ENCODE data around the gene MLST8.

Gene MLST8

DNA sequence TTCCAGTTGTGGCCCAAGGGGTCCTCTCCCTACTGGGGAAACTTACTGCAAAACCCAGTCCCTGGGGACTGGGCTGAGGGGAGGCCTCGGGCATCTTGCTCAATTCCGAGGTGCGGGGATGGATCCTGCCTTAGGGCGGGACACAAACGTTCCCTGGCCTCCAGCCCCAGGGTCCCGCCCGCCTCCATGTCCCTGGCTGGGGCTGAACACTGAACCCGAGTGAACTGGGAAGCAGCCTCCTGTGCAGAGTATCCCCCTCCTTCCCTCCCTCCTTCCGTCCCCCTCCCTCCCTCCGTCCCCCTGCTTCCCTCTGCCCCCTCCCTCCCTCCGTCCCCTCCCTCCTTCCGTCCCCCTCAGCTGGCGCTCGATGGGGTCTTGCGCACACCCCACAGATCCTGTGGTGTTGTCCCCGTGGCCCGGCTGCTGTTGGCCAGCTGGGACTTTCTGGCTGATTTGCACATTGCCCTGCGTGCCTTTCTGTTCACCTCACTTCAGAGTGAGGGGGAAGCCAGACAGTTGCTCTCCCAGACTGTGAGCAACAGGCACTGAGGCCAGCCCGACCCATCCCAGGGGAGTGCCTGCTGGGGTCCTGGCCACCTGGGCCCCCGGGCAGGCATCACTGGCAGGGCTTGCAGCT, 44.2 kb upstream of the MLST8 start:
- no peak overlapping the region for H3K4me3 ChIP-seq (ENCODE audit: low read depth, low read length)
- DNase-seq (ENCODE audit: low read depth) = no peak
- TF ChIP-seq, protein P1, sequence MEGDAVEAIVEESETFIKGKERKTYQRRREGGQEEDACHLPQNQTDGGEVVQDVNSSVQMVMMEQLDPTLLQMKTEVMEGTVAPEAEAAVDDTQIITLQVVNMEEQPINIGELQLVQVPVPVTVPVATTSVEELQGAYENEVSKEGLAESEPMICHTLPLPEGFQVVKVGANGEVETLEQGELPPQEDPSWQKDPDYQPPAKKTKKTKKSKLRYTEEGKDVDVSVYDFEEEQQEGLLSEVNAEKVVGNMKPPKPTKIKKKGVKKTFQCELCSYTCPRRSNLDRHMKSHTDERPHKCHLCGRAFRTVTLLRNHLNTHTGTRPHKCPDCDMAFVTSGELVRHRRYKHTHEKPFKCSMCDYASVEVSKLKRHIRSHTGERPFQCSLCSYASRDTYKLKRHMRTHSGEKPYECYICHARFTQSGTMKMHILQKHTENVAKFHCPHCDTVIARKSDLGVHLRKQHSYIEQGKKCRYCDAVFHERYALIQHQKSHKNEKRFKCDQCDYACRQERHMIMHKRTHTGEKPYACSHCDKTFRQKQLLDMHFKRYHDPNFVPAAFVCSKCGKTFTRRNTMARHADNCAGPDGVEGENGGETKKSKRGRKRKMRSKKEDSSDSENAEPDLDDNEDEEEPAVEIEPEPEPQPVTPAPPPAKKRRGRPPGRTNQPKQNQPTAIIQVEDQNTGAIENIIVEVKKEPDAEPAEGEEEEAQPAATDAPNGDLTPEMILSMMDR (IDR thresholded peaks at IDR 0.05; ENCODE audit: control insufficient read depth, extremely low read depth, insufficient read depth) = no peak

DNA sequence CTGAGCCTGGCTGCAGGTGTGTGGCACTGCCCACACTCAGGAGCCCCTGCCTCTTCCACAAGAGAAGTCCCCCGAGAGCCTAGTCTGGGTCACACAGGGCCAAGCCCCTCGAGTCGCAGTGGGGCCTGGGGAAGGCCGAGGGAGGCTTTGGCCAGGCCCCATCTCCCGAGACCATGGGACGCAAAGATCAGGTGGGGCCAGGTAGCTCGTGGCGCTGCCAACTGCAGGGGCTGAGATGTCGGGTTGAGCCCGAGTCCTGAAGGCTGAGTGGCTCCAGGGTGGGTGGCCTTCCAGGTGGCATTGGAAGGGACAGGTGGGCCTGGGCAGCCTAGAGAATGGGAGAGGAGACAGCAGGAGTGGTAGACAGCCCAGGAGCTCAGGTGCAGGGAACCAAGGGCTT, 43.3 kb upstream of the MLST8 start:
- DNase-seq (ENCODE audit: low read depth) = no peak
- TF ChIP-seq, protein P1 (IDR thresholded peaks at IDR 0.05; ENCODE audit: control insufficient read depth, extremely low read depth, insufficient read depth) = no peak
- no peak overlapping the region for H3K4me3 ChIP-seq (ENCODE audit: low read depth, low read length)

DNA sequence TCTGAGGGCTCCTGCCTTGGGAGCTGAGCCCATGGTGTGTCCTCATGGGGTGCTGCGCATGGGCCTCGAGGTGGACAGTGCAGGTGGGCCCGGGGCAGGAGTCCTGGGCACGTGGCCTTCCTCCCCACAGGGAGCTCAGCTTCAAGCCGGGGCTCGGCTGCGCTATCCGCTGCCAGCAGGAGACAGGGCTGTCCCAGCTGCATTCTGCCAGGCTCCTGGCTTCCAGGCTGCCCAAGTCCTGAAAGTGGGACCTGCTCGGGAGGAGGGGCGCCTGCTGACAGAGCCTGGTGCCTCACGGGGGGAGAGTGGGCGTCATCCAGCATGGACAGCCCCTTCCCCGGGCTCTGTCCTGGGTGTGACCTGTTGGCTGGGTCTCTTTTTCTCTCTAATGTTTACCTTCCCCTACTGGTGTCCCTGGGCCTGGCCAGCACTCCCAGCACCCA, 42.6 kb upstream of the MLST8 start:
- TF ChIP-seq, protein P1 (IDR thresholded peaks at IDR 0.05; ENCODE audit: control insufficient read depth, extremely low read depth, insufficient read depth) = no peak
- no peak overlapping the region for H3K4me3 ChIP-seq (ENCODE audit: low read depth, low read length)
- no peak for DNase-seq (ENCODE audit: low read depth)

DNA sequence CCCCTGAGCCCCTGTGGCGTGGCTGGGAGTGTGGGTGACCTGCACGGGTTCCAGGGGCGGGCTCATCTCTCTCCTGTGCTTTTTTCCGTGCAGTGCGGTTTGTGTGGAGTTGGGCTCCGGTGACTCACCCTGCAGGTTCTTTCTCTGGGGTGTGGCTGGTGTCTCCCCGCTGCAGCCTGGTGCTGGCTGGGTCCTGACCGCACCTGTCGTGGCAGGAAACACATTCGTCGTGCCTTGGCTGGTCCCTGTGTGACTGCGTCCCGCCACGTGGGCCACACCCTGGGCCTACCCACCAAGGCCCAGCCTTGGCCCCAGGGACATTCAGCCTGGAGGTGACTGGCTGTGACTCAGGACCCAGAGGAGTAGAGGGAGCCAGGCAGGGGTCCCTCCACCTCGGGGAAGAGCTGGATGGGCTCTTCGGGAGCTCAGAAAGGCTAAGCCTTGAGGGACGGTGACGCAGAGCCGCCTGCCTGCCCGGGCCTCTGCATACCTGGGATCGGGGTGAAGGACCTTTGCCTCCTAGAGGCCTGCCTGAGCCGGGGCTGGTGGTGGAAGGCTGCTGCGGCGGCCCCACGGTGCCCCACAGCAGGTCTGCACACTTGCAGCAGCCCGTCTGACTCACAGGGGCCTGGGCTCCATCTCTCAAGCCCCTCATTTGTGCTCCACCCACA, 41.9 kb upstream of the MLST8 start:
- no peak overlapping the region for H3K4me3 ChIP-seq (ENCODE audit: low read depth, low read length)
- TF ChIP-seq, protein P1 (IDR thresholded peaks at IDR 0.05; ENCODE audit: control insufficient read depth, extremely low read depth, insufficient read depth) = no peak
- DNase-seq (ENCODE audit: low read depth) = no peak

DNA sequence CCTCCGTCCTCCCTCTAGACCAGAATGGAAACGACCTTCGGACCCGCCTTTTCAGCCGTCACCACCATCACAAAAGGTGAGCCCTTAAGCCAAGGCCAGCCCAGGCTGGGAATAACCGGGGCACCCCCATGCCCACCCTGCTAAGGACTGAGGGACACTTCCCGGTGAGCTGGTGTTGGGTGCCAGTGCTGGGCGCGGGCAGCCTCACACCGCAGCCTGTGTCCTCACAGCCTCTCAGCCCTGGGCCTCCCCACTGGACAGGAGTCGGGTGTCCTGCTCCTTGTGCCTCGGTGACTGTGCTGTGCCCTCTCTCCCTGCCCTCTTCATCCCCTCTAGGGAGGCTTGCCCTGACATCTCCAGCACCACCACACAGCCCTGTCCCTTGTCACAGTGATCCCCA, 39.4 kb upstream of the MLST8 start:
- H3K4me3 ChIP-seq (ENCODE audit: low read depth, low read length) = no peak overlapping the region
- DNase-seq (ENCODE audit: low read depth) = no peak
- TF ChIP-seq, protein P1 (IDR thresholded peaks at IDR 0.05; ENCODE audit: control insufficient read depth, extremely low read depth, insufficient read depth) = no peak

DNA sequence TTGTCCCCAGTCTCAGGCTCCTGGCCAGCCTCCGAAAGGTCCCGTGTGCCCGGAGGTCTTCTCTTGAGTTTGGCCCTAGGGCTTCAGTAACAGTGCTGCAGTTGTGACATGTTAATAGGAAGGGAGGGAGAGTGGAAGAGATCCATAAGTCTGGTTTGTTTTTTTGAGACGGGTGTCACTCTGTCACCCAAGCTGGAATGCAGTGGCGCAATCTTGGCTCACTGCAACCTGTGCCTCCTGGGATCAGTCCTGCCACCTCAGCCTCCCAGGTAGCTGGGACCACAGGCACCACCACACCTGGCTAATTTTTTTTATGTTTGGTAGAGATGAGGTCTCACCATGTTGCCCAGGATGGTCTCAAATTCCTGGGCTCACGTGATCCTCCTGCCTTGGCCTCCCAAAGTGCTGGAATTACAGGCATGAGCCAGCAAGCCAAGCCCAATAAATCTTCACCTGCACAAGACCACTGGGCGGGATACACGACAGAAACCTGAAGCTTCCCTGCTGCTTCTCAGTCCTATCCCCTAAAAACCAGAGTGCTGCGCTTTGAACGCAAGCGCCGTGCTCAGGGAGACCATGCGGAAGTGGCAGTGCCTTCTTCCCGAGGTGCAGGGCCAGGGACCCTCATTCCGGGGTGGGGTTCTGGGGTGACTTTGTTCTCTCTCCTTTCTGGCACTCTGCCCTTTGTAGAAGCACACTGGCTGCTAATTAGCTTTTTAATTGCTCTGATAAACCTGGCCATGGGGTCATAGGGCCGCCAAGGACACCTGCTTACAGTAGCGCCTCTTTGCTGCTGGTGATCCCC, 38.8 kb upstream of the MLST8 start:
- TF ChIP-seq, protein P1 (IDR thresholded peaks at IDR 0.05; ENCODE audit: control insufficient read depth, extremely low read depth, insufficient read depth) = no peak
- no peak overlapping the region for H3K4me3 ChIP-seq (ENCODE audit: low read depth, low read length)
- DNase-seq (ENCODE audit: low read depth) = no peak
